GM12878 (cell line): ENCODE data around the gene TRAPPC2. TPM values are rescaled to one million over a fixed set of nuclear protein-coding genes. Genes with fewer than 3 reads are reported as not detected.

Source experiments
- ATF7 ChIP-seq: fragments of 450-650 bp; IDR thresholded peaks from 2 replicates; pipeline ENCODE4 v1.6.1; 2016; ENCODE audit warnings: low read depth, mild to moderate bottlenecking
- BHLHE40 ChIP-seq, 2 experiments: fragments of 450-650 bp in 1 of 2; IDR thresholded peaks; 2 replicates each; pipeline ENCODE4 v1.6.1; 2011 to 2017; ENCODE audit warnings: low read depth in 2 of 2, borderline replicate concordance in 1 of 2, improper control_type of control experiment in 1 of 2, low read length in 1 of 2, mild to moderate bottlenecking in 1 of 2
- BRCA1 ChIP-seq: IDR thresholded peaks from 2 replicates; pipeline ENCODE4 v1.6.1; 2011; ENCODE audit warnings: low read depth, low read length, improper control_type of control experiment
- CBFB ChIP-seq: IDR thresholded peaks from 2 replicates; pipeline ENCODE4 v1.6.1; 2016; ENCODE audit warnings: antibody characterized with exemption, low read depth
- CEBPZ ChIP-seq: fragments of 150-350 bp; IDR thresholded peaks from 2 replicates; pipeline ENCODE4 v1.6.1; 2016; ENCODE audit warnings: low read depth, low read length
- CREM ChIP-seq: IDR thresholded peaks from 2 replicates; pipeline ENCODE4 v1.6.1; 2014; ENCODE audit warnings: antibody characterized with exemption, low read depth
- E4F1 ChIP-seq: fragments of 450-650 bp; IDR thresholded peaks from 2 replicates; pipeline ENCODE4 v1.6.1; 2018; ENCODE audit warnings: borderline replicate concordance, mild to moderate bottlenecking; ENCODE audit not compliant: partially characterized antibody
- FOXK2 ChIP-seq: fragments of 450-650 bp; IDR thresholded peaks from 2 replicates; pipeline ENCODE4 v1.6.1; 2017; ENCODE audit warnings: mild to moderate bottlenecking, moderate library complexity
- GATAD2B ChIP-seq: fragments of 450-650 bp; conservative IDR thresholded peaks from 2 replicates; pipeline ENCODE4 v1.6.1; 2017; ENCODE audit warnings: low read depth, mild to moderate bottlenecking, moderate library complexity
- HDAC2 ChIP-seq: fragments of 200-600 bp; sonication (generic); IDR thresholded peaks from 2 replicates; pipeline ENCODE4 v1.6.1; 2017
- KAT2A ChIP-seq: conservative IDR thresholded peaks from 2 replicates; pipeline ENCODE4 v1.6.1; 2011; ENCODE audit warnings: low read depth, low read length; ENCODE audit not compliant: control insufficient read depth
- NBN ChIP-seq: fragments of 450-650 bp; IDR thresholded peaks from 2 replicates; pipeline ENCODE4 v1.6.1; 2016
- NFYB ChIP-seq: IDR thresholded peaks from 2 replicates; pipeline ENCODE4 v1.6.1; 2011; ENCODE audit warnings: low read depth, mild to moderate bottlenecking, low read length, improper control_type of control experiment, moderate library complexity; ENCODE audit not compliant: insufficient read depth
- NR2C2 ChIP-seq: IDR thresholded peaks from 2 replicates; pipeline ENCODE4 v1.6.1; 2011; ENCODE audit warnings: borderline replicate concordance, low read depth; ENCODE audit not compliant: control insufficient read depth, insufficient read length
- POU2F2 ChIP-seq: IDR thresholded peaks from 3 replicates; pipeline ENCODE4 v1.6.1; 2011; ENCODE audit warnings: low read depth, mild to moderate bottlenecking, low read length, borderline replicate concordance
- RAD21 ChIP-seq: IDR thresholded peaks from 2 replicates; pipeline ENCODE4 v1.6.1; 2011; ENCODE audit warnings: mild to moderate bottlenecking, low read depth, low read length, moderate library complexity; ENCODE audit not compliant: insufficient read depth
- SMAD5 ChIP-seq: IDR thresholded peaks from 2 replicates; pipeline ENCODE4 v1.6.1; 2016; ENCODE audit warnings: antibody characterized with exemption, low read depth
- STAT3 ChIP-seq: IDR thresholded peaks from 2 replicates; pipeline ENCODE4 v1.6.1; 2011; ENCODE audit warnings: low read depth, low read length, improper control_type of control experiment
- polyA plus RNA-seq, 11 experiments: library from polyadenylated mRNA; depleted of rRNA in 4 of 11; unstranded in 6 of 11; stranded (reverse) in 5 of 11; fragments of >200 nt; fragmentation: Nextera tagmentation in 4 of 11; fragmentation: Illumina TruSeq in 1 of 11; extraction: Ambion mirVana in 4 of 11; extraction: Trizol in 1 of 11; gene quantifications; 1 replicate in 1 of 11; 2 replicates in 10 of 11; pipeline versions ENCODE4 v1.2.1 to v1.2.3, GENCODE V29; 2011 to 2016; ENCODE audit warnings: inconsistent platforms in 2 of 11, missing spikeins in 2 of 11, low read depth in 1 of 11
- total RNA-seq, 4 experiments: library from RNA; depleted of rRNA in 3 of 4; stranded (reverse); fragments of >200 nt in 3 of 4; fragmentation: Illumina TruSeq in 1 of 4; extraction: Trizol in 1 of 4; gene quantifications; 2 replicates each; pipeline versions ENCODE4 v1.2.1 to v1.2.3, GENCODE V29; 2013 to 2021
- TF ChIP-seq, protein P1 (sequence below): IDR thresholded peaks from 2 replicates; pipeline ENCODE4 v1.6.1; 2012; ENCODE audit warnings: mild to moderate bottlenecking, low read depth, low read length
- TF ChIP-seq, protein P2 (sequence below): IDR thresholded peaks from 2 replicates; pipeline ENCODE4 v1.6.1; 2012; ENCODE audit warnings: low read length, inconsistent platforms

Gene TRAPPC2
- total and polyA plus RNA-seq, 10 of the 15 experiments (the other 5 are each of a cell fraction or from before 2014, with no cell fraction given) = 12.4 to 28.4 (median 21.3) TPM

DNA sequence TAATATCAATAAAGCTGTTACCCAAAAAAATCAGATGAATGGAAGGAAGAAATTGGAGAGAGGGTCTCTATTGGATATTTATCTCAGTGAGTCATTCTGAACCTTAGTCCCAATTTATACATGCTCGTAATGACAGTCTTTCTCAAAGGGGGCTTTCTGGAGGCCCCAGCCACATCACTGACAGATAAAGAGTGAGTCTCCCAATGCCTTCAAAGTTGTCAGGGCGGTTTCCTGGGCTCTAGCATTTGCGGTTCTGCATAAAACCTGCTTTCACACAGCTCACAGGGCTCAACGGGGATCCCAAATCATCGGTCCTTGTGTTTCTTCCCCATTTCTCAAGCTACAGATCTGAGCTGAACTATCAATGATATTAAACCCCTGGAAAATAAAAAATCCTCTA is 64.2 kb downstream of the TRAPPC2 start (continued):
- TF ChIP-seq CEBPZ (no peak), CREM (no peak), SMAD5 (no peak), E4F1 (no peak), NFYB (no peak), BHLHE40 (IDR thresholded peaks at IDR 0.05; ENCODE audit: borderline replicate concordance in 1 of 2, low read depth in 2 of 2, low read length in 1 of 2) (no peak), POU2F2 (peak; percentile 18; the same call in 1 of the 3 replicates), NR2C2 (no peak), BRCA1 (no peak), FOXK2 (no peak), RAD21 (no peak), KAT2A (no peak), HDAC2 (no peak), NBN (no peak), ATF7 (no peak), GATAD2B (no peak), STAT3 (no peak), CBFB (peak; percentile 51; the same call in 1 of the 2 replicates)
- TF ChIP-seq, protein P1, sequence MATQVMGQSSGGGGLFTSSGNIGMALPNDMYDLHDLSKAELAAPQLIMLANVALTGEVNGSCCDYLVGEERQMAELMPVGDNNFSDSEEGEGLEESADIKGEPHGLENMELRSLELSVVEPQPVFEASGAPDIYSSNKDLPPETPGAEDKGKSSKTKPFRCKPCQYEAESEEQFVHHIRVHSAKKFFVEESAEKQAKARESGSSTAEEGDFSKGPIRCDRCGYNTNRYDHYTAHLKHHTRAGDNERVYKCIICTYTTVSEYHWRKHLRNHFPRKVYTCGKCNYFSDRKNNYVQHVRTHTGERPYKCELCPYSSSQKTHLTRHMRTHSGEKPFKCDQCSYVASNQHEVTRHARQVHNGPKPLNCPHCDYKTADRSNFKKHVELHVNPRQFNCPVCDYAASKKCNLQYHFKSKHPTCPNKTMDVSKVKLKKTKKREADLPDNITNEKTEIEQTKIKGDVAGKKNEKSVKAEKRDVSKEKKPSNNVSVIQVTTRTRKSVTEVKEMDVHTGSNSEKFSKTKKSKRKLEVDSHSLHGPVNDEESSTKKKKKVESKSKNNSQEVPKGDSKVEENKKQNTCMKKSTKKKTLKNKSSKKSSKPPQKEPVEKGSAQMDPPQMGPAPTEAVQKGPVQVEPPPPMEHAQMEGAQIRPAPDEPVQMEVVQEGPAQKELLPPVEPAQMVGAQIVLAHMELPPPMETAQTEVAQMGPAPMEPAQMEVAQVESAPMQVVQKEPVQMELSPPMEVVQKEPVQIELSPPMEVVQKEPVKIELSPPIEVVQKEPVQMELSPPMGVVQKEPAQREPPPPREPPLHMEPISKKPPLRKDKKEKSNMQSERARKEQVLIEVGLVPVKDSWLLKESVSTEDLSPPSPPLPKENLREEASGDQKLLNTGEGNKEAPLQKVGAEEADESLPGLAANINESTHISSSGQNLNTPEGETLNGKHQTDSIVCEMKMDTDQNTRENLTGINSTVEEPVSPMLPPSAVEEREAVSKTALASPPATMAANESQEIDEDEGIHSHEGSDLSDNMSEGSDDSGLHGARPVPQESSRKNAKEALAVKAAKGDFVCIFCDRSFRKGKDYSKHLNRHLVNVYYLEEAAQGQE = no peak
- TF ChIP-seq, protein P2, sequence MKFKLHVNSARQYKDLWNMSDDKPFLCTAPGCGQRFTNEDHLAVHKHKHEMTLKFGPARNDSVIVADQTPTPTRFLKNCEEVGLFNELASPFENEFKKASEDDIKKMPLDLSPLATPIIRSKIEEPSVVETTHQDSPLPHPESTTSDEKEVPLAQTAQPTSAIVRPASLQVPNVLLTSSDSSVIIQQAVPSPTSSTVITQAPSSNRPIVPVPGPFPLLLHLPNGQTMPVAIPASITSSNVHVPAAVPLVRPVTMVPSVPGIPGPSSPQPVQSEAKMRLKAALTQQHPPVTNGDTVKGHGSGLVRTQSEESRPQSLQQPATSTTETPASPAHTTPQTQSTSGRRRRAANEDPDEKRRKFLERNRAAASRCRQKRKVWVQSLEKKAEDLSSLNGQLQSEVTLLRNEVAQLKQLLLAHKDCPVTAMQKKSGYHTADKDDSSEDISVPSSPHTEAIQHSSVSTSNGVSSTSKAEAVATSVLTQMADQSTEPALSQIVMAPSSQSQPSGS = peak; percentile 46; the same call in 1 of the 2 replicates
